ENCODE measurements around the gene LYAR.

DNA sequence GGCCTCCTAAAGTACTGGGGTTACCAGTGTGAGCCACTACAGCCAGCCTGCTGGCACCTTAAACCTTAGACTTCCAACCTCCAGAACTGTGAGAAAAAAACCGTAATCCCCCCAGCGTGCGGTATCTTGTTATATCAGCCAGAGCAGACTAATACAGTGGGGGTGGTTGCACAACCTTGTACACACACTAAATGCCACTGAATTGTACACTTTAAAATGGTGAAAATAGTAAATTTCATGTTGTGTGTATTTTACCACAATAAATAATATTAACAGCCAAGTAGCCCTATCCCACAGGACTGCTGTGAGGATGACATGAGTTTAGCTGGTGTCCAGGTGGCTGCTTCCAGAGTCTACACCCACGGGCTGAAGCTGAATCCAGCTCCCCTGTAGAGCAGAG lies 38.9 kb upstream of the LYAR start:
- TF ChIP-seq, protein P1, sequence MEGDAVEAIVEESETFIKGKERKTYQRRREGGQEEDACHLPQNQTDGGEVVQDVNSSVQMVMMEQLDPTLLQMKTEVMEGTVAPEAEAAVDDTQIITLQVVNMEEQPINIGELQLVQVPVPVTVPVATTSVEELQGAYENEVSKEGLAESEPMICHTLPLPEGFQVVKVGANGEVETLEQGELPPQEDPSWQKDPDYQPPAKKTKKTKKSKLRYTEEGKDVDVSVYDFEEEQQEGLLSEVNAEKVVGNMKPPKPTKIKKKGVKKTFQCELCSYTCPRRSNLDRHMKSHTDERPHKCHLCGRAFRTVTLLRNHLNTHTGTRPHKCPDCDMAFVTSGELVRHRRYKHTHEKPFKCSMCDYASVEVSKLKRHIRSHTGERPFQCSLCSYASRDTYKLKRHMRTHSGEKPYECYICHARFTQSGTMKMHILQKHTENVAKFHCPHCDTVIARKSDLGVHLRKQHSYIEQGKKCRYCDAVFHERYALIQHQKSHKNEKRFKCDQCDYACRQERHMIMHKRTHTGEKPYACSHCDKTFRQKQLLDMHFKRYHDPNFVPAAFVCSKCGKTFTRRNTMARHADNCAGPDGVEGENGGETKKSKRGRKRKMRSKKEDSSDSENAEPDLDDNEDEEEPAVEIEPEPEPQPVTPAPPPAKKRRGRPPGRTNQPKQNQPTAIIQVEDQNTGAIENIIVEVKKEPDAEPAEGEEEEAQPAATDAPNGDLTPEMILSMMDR (IDR thresholded peaks at IDR 0.05) = no peak
- TF ChIP-seq POLR2A (IDR thresholded peaks at IDR 0.05) = no peak
- no peak for TF ChIP-seq EP300 (IDR thresholded peaks at IDR 0.05)
- no peak for TF ChIP-seq POLR2AphosphoS5 (IDR thresholded peaks at IDR 0.05)

All from sigmoid colon (tissue), 4 donors.